D341Med (cell line): ENCODE results near the gene SGCG.
"Not testable (repeated sequence)": the region's sequence is repeated elsewhere in the genome, so short reads cannot be mapped to it uniquely, and the experiment has no call there.

ENCODE experiments used
- DNase-seq: peaks from one replicate; pipeline ENCODE4 v3.0.0; 2012; ENCODE audit warnings: low spot score

Gene SGCG

GRCh38 chr13:23212671-23213070 lies 31.9 kb downstream of the SGCG start:
- DNase-seq, result no peak

GRCh38 chr13:23231241-23231640 lies 50.5 kb downstream of the SGCG start:
- DNase-seq, result no peak

- no peak for DNase-seq
These were observed 55.2 kb downstream of the SGCG start for GRCh38 chr13:23235994-23236393.

- no peak for DNase-seq
These were observed 62.3 kb downstream of the SGCG start for GRCh38 chr13:23243066-23243465.

- not testable (repeated sequence) for DNase-seq
These were observed 67.6 kb downstream of the SGCG start for GRCh38 chr13:23248410-23248809.

- DNase-seq, result no peak
These were observed 73.7 kb downstream of the SGCG start for GRCh38 chr13:23254506-23254905.

- DNase-seq, result no peak
These were observed 86.8 kb downstream of the SGCG start for GRCh38 chr13:23267571-23267970.

GRCh38 chr13:23268441-23268840 lies 87.7 kb downstream of the SGCG start:
- DNase-seq, result no peak

- DNase-seq, result no peak
These were observed 90.6 kb downstream of the SGCG start for GRCh38 chr13:23271331-23271730.

- no peak for DNase-seq
These were observed 92.7 kb downstream of the SGCG start for GRCh38 chr13:23273498-23273897.

GRCh38 chr13:23279321-23279720 lies 98.5 kb downstream of the SGCG start:
- no peak for DNase-seq

GRCh38 chr13:23288564-23288963 lies 107.8 kb downstream of the SGCG start:
- DNase-seq, result no peak

GRCh38 chr13:23288995-23289394 lies 108.2 kb downstream of the SGCG start:
- DNase-seq, result no peak

GRCh38 chr13:23289917-23290357 lies 109.2 kb downstream of the SGCG start:
- no peak for DNase-seq

- no peak for DNase-seq
These were observed 111.8 kb downstream of the SGCG start for GRCh38 chr13:23292586-23292985.

GRCh38 chr13:23314837-23315236 lies 134.1 kb downstream of the SGCG start:
- DNase-seq, result not testable (repeated sequence)

- no peak for DNase-seq
These were observed 139.1 kb downstream of the SGCG start for GRCh38 chr13:23319883-23320224.

GRCh38 chr13:23320926-23321534 lies 140.3 kb downstream of the SGCG start:
- DNase-seq, result no peak

- no peak for DNase-seq
These were observed 140.9 kb downstream of the SGCG start for GRCh38 chr13:23321535-23322241.

- DNase-seq, result no peak
These were observed 141.9 kb downstream of the SGCG start for GRCh38 chr13:23322353-23323336.

GRCh38 chr13:23323946-23324709 lies 143.3 kb downstream of the SGCG start:
- no peak for DNase-seq

- no peak for DNase-seq
These were observed 144.4 kb downstream of the SGCG start for GRCh38 chr13:23325191-23325590.
